GM23248 (cell line): ENCODE measurements around the gene PTPRZ1.

Source experiments
- EZH2 ChIP-seq: fragments of 200-600 bp; sonication (generic); IDR thresholded peaks from 2 replicates; pipeline ENCODE4 v1.6.1; 2018; ENCODE audit warnings: antibody characterized with exemption, mild to moderate bottlenecking; ENCODE audit not compliant: insufficient read depth, poor library complexity, severe bottlenecking
- EZH2phosphoT487 ChIP-seq: fragments of 200-600 bp; sonication (generic); IDR thresholded peaks from 2 replicates; pipeline ENCODE4 v1.6.1; 2018; ENCODE audit warnings: antibody characterized with exemption, moderate library complexity, mild to moderate bottlenecking, low read depth; ENCODE audit not compliant: insufficient read depth

DNA sequence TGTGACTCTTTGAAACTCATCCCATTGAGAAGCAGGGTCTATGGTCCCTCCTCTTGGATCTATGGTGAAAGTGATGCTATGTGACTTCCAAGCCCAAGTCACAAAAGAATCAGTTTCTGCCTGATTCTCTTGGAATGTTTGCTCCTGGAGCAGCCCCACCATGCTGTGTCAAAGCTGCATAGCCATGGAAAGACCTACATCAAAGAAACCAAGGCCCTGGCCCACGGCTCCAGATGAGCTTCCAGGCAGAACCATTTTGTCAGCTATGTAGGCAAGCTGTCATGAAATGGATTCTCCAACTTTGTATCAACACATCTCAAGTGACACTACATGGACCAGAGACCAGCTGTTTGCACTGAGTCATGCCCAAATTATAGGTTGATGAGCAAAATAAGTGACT, 194.1 kb downstream of the PTPRZ1 start:
- TF ChIP-seq EZH2 (no peak), EZH2phosphoT487 (no peak)
